Measurements from ENCODE around the gene IQSEC1. TPM values are rescaled to one million over a fixed set of nuclear protein-coding genes. Genes with fewer than 3 reads are reported as not detected.

IQSEC1 gene
- total RNA-seq, 2 experiments from 2014 or later, result 59.5 to 64.6 TPM

- no peak overlapping the region for H3K4me3 Mint-ChIP-seq
- peaks cover 2% of the 10 kb centered on the region for H3K36me3 Mint-ChIP-seq
- ATAC-seq (ENCODE audit: low read depth), result no peak
- H3K27me3 Mint-ChIP-seq, result no peaks in the 10 kb centered on the region
- H3K9me3 Mint-ChIP-seq, result no peaks in the 10 kb centered on the region
- no peak for DNase-seq
- H3K4me1 Mint-ChIP-seq, result peaks cover 12% of the 10 kb centered on the region
- H3K27ac Mint-ChIP-seq, result no peak overlapping the region
- POLR2A ChIA-PET, result no interaction called here
These were observed 21.6 kb downstream of the IQSEC1 start for GRCh38 chr3:13051581-13051980.

GRCh38 chr3:13051066-13051465 is 22.2 kb downstream of the IQSEC1 start:
- no peaks in the 10 kb centered on the region for H3K9me3 Mint-ChIP-seq
- DNase-seq (no peak), ATAC-seq (ENCODE audit: low read depth) (no peak)
- POLR2A ChIA-PET, result no interaction called here
- no peak overlapping the region for H3K4me3 Mint-ChIP-seq
- peaks cover 2% of the 10 kb centered on the region for H3K36me3 Mint-ChIP-seq
- no peaks in the 10 kb centered on the region for H3K27me3 Mint-ChIP-seq
- H3K27ac Mint-ChIP-seq, result no peak overlapping the region
- peaks cover 15% of the 10 kb centered on the region for H3K4me1 Mint-ChIP-seq

- Mint-ChIP-seq H3K27me3 (no peaks in the 10 kb centered on the region), H3K36me3 (peaks cover 2% of the 10 kb centered on the region), H3K4me3 (no peak overlapping the region), H3K4me1 (peaks cover 19% of the 10 kb centered on the region), H3K27ac (no peak overlapping the region), H3K9me3 (no peaks in the 10 kb centered on the region)
- POLR2A ChIA-PET, result no interaction called here
- DNase-seq (no peak), ATAC-seq (ENCODE audit: low read depth) (no peak)
These were observed 22.8 kb downstream of the IQSEC1 start for GRCh38 chr3:13050446-13050845.

GRCh38 chr3:13049400-13049799 is 23.8 kb downstream of the IQSEC1 start:
- no peak for ATAC-seq (ENCODE audit: low read depth)
- DNase-seq, result no peak
- no peaks in the 10 kb centered on the region for H3K27me3 Mint-ChIP-seq
- peaks cover 19% of the 10 kb centered on the region for H3K4me1 Mint-ChIP-seq
- H3K36me3 Mint-ChIP-seq, result peaks cover 2% of the 10 kb centered on the region
- POLR2A ChIA-PET, result no interaction called here
- H3K9me3 Mint-ChIP-seq, result no peaks in the 10 kb centered on the region
- no peak overlapping the region for H3K4me3 Mint-ChIP-seq
- no peak overlapping the region for H3K27ac Mint-ChIP-seq

- H3K27ac Mint-ChIP-seq, result no peak overlapping the region
- no peak overlapping the region for H3K4me3 Mint-ChIP-seq
- peaks cover 2% of the 10 kb centered on the region for H3K36me3 Mint-ChIP-seq
- DNase-seq (no peak), ATAC-seq (ENCODE audit: low read depth) (no peak)
- POLR2A ChIA-PET, result no interaction called here
- H3K9me3 Mint-ChIP-seq, result no peaks in the 10 kb centered on the region
- H3K4me1 Mint-ChIP-seq, result peaks cover 16% of the 10 kb centered on the region
- H3K27me3 Mint-ChIP-seq, result no peaks in the 10 kb centered on the region
These were observed 25.7 kb downstream of the IQSEC1 start for GRCh38 chr3:13047296-13048165.

GRCh38 chr3:13046569-13047274 is 26.5 kb downstream of the IQSEC1 start:
- POLR2A ChIA-PET, result no interaction called here
- Mint-ChIP-seq H3K4me1 (peaks cover 16% of the 10 kb centered on the region), H3K9me3 (no peaks in the 10 kb centered on the region), H3K4me3 (no peak overlapping the region), H3K36me3 (peaks cover 2% of the 10 kb centered on the region), H3K27me3 (no peaks in the 10 kb centered on the region), H3K27ac (peak overlapping the region; percentile 52)
- no peak for ATAC-seq (ENCODE audit: low read depth)
- DNase-seq, result no peak

- peaks cover 2% of the 10 kb centered on the region for H3K36me3 Mint-ChIP-seq
- H3K27me3 Mint-ChIP-seq, result no peaks in the 10 kb centered on the region
- no peaks in the 10 kb centered on the region for H3K9me3 Mint-ChIP-seq
- ATAC-seq (ENCODE audit: low read depth) (peak; percentile 28), DNase-seq (no peak)
- H3K4me1 Mint-ChIP-seq, result peaks cover 15% of the 10 kb centered on the region
- no peak overlapping the region for H3K4me3 Mint-ChIP-seq
- H3K27ac Mint-ChIP-seq, result peak overlapping the region; percentile 52
- POLR2A ChIA-PET, result no interaction called here
These were observed 27.2 kb downstream of the IQSEC1 start for GRCh38 chr3:13045904-13046568.

- no peaks in the 10 kb centered on the region for H3K9me3 Mint-ChIP-seq
- POLR2A ChIA-PET, result no interaction called here
- ATAC-seq (ENCODE audit: low read depth), result no peak
- H3K4me1 Mint-ChIP-seq, result peaks cover 16% of the 10 kb centered on the region
- H3K27me3 Mint-ChIP-seq, result no peaks in the 10 kb centered on the region
- H3K4me3 Mint-ChIP-seq, result no peak overlapping the region
- no peak for DNase-seq
- peaks cover 2% of the 10 kb centered on the region for H3K36me3 Mint-ChIP-seq
- H3K27ac Mint-ChIP-seq, result no peak overlapping the region
These were observed 27.9 kb downstream of the IQSEC1 start for GRCh38 chr3:13045241-13045903.

- POLR2A ChIA-PET, result no interaction called here
- no peak for ATAC-seq (ENCODE audit: low read depth)
- no peak overlapping the region for H3K4me3 Mint-ChIP-seq
These were observed 28.6 kb downstream of the IQSEC1 start for GRCh38 chr3:13044496-13045240.

GRCh38 chr3:13043656-13044055 is 29.6 kb downstream of the IQSEC1 start:
- Mint-ChIP-seq H3K4me1 (peaks cover 19% of the 10 kb centered on the region), H3K36me3 (peaks cover 2% of the 10 kb centered on the region), H3K27me3 (no peaks in the 10 kb centered on the region), H3K9me3 (no peaks in the 10 kb centered on the region), H3K27ac (no peak overlapping the region), H3K4me3 (no peak overlapping the region)
- DNase-seq (no peak), ATAC-seq (ENCODE audit: low read depth) (no peak)
- POLR2A ChIA-PET, result no interaction called here

More at GRCh38 chr3:13044496-13045240, 28.6 kb downstream of the IQSEC1 start:
- DNase-seq, result no peak
- no peak overlapping the region for H3K27ac Mint-ChIP-seq
- H3K4me1 Mint-ChIP-seq, result peaks cover 21% of the 10 kb centered on the region
- H3K27me3 Mint-ChIP-seq, result no peaks in the 10 kb centered on the region
- H3K9me3 Mint-ChIP-seq, result no peaks in the 10 kb centered on the region
- H3K36me3 Mint-ChIP-seq, result peaks cover 2% of the 10 kb centered on the region

- Mint-ChIP-seq H3K9me3 (no peaks in the 10 kb centered on the region), H3K27me3 (no peaks in the 10 kb centered on the region), H3K4me1 (peaks cover 19% of the 10 kb centered on the region), H3K4me3 (no peak overlapping the region), H3K27ac (no peak overlapping the region), H3K36me3 (peaks cover 2% of the 10 kb centered on the region)
- DNase-seq, result no peak
- POLR2A ChIA-PET, result no interaction called here
- ATAC-seq (ENCODE audit: low read depth), result no peak
These were observed 30.4 kb downstream of the IQSEC1 start for GRCh38 chr3:13042715-13043271.

- ATAC-seq (ENCODE audit: low read depth) (no peak), DNase-seq (no peak)
- no peak overlapping the region for H3K27ac Mint-ChIP-seq
- peaks cover 2% of the 10 kb centered on the region for H3K36me3 Mint-ChIP-seq
- POLR2A ChIA-PET, result no interaction called here
- H3K4me3 Mint-ChIP-seq, result no peak overlapping the region
- H3K9me3 Mint-ChIP-seq, result no peaks in the 10 kb centered on the region
- H3K4me1 Mint-ChIP-seq, result peaks cover 19% of the 10 kb centered on the region
- no peaks in the 10 kb centered on the region for H3K27me3 Mint-ChIP-seq
These were observed 31.0 kb downstream of the IQSEC1 start for GRCh38 chr3:13042127-13042701.
